Osteoblast (primary cell): Measurements from ENCODE around the gene TMEM167A. TPM values are rescaled to one million over a fixed set of nuclear protein-coding genes. Genes with fewer than 3 reads are reported as not detected.
A peak's percentile ranks its signal among the peaks of the same experiment; 100 is the strongest.

Source experiments
- DNase-seq: peaks from one replicate; pipeline ENCODE4 v3.0.0; 2011; ENCODE audit warnings: low spot score, mixed read lengths; ENCODE audit not compliant: insufficient read length; ENCODE audit errors: missing footprints
- H2AFZ ChIP-seq: 2 replicates; pipeline ENCODE4 v1.6.0; 2011; ENCODE audit warnings: mild to moderate bottlenecking, low read length
- H3K27ac ChIP-seq: 2 replicates; pipeline ENCODE4 v1.5.1; 2011; ENCODE audit warnings: mild to moderate bottlenecking, low read depth, low read length, moderate library complexity
- H3K27me3 ChIP-seq: 2 replicates; pipeline ENCODE4 v1.6.0; 2012; ENCODE audit warnings: mild to moderate bottlenecking, control low read depth, inconsistent platforms, low read length, moderate library complexity; ENCODE audit not compliant: insufficient read depth
- H3K36me3 ChIP-seq: 2 replicates; pipeline ENCODE4 v1.5.1; 2011; ENCODE audit warnings: mild to moderate bottlenecking, low read length, control low read depth, moderate library complexity; ENCODE audit not compliant: insufficient read depth
- H3K4me1 ChIP-seq: 2 replicates; pipeline ENCODE4 v1.5.1; 2011; ENCODE audit warnings: mild to moderate bottlenecking, low read length, control low read depth, moderate library complexity; ENCODE audit not compliant: insufficient read depth
- H3K4me2 ChIP-seq: 2 replicates; pipeline ENCODE4 v1.6.0; 2011; ENCODE audit warnings: mild to moderate bottlenecking, low read length; ENCODE audit not compliant: insufficient read depth
- H3K4me3 ChIP-seq: fragments of 200-600 bp; sonication (generic); 3 replicates; pipeline ENCODE4 v1.5.1; 2012; ENCODE audit warnings: mild to moderate bottlenecking, low read length, inconsistent platforms; ENCODE audit not compliant: insufficient read depth
- H3K79me2 ChIP-seq: 2 replicates; pipeline ENCODE4 v1.6.0; 2012; ENCODE audit warnings: mild to moderate bottlenecking, low read length, control low read depth, inconsistent platforms; ENCODE audit not compliant: insufficient read depth
- H3K9me3 ChIP-seq: 2 replicates; pipeline ENCODE4 v1.5.1; 2011; ENCODE audit warnings: low read depth, low read length, control low read depth
- H4K20me1 ChIP-seq: 2 replicates; pipeline ENCODE4 v1.6.0; 2012; ENCODE audit warnings: mild to moderate bottlenecking, low read length, control low read depth; ENCODE audit not compliant: insufficient read depth
- CTCF ChIP-seq: IDR thresholded peaks from 2 replicates; pipeline ENCODE4 v1.5.1; 2011; ENCODE audit warnings: mild to moderate bottlenecking, low read depth, low read length, moderate library complexity; ENCODE audit errors: extremely low read depth
- total RNA-seq: library from RNA; depleted of rRNA; stranded (reverse); fragments of >200 nt; gene quantifications from 2 replicates; pipeline ENCODE4 v1.2.3, GENCODE V29; 2012

TMEM167A gene
- total RNA-seq, 1 donor = 54.6 TPM

GRCh38 chr5:83029912-83030311 is 47.3 kb downstream of the TMEM167A start:
- H3K27ac ChIP-seq = no peak overlapping the region
- peaks cover 7% of the 10 kb centered on the region for H3K4me1 ChIP-seq
- no peaks in the 10 kb centered on the region for H3K9me3 ChIP-seq
- H3K36me3 ChIP-seq = no peaks in the 10 kb centered on the region
- H3K4me2 ChIP-seq = no peak overlapping the region
- H2AFZ ChIP-seq = peak overlapping the region; percentile 64
- no peak for TF ChIP-seq CTCF
- no peaks in the 10 kb centered on the region for H3K79me2 ChIP-seq
- H3K27me3 ChIP-seq = no peaks in the 10 kb centered on the region
- DNase-seq = no peak
- H3K4me3 ChIP-seq = no peak overlapping the region
- H4K20me1 ChIP-seq = no peaks in the 10 kb centered on the region

- Histone ChIP-seq H3K36me3 (no peaks in the 10 kb centered on the region), H3K4me2 (no peak overlapping the region), H2AFZ (no peak overlapping the region), H3K4me1 (peaks cover 7% of the 10 kb centered on the region), H3K27me3 (no peaks in the 10 kb centered on the region), H3K4me3 (no peak overlapping the region), H3K27ac (no peak overlapping the region), H4K20me1 (no peaks in the 10 kb centered on the region), H3K79me2 (no peaks in the 10 kb centered on the region), H3K9me3 (no peaks in the 10 kb centered on the region)
- no peak for TF ChIP-seq CTCF
- no peak for DNase-seq
Observed at GRCh38 chr5:83026930-83027687, 50.1 kb downstream of the TMEM167A start.

- H4K20me1 ChIP-seq = no peaks in the 10 kb centered on the region
- H2AFZ ChIP-seq = no peak overlapping the region
- no peak overlapping the region for H3K4me2 ChIP-seq
- H3K27ac ChIP-seq = no peak overlapping the region
- no peaks in the 10 kb centered on the region for H3K27me3 ChIP-seq
- TF ChIP-seq CTCF = no peak
- no peaks in the 10 kb centered on the region for H3K9me3 ChIP-seq
- DNase-seq = no peak
- H3K36me3 ChIP-seq = no peaks in the 10 kb centered on the region
- no peaks in the 10 kb centered on the region for H3K79me2 ChIP-seq
- peaks cover 7% of the 10 kb centered on the region for H3K4me1 ChIP-seq
- no peak overlapping the region for H3K4me3 ChIP-seq
Observed at GRCh38 chr5:83026516-83026915, 50.7 kb downstream of the TMEM167A start.

GRCh38 chr5:83025690-83026478 is 51.3 kb downstream of the TMEM167A start:
- Histone ChIP-seq H3K27me3 (no peaks in the 10 kb centered on the region), H3K79me2 (no peaks in the 10 kb centered on the region), H3K27ac (no peak overlapping the region), H3K36me3 (no peaks in the 10 kb centered on the region), H3K9me3 (no peaks in the 10 kb centered on the region), H3K4me1 (peaks cover 7% of the 10 kb centered on the region), H3K4me2 (no peak overlapping the region), H3K4me3 (no peak overlapping the region), H2AFZ (no peak overlapping the region), H4K20me1 (no peaks in the 10 kb centered on the region)
- TF ChIP-seq CTCF = no peak
- no peak for DNase-seq
